ENCODE data around the gene SMPX. TPM values are rescaled to one million over a fixed set of nuclear protein-coding genes. Genes with fewer than 3 reads are reported as not detected.

The SMPX gene
- total and polyA plus RNA-seq, 2 of the 4 experiments (the other 2 are of a cell fraction), result not detected

GRCh38 chrX:21725916-21726315, 32.0 kb downstream of the SMPX start:
- Histone ChIP-seq H2BK120ac (ENCODE audit: low read depth, low read length) (no peak overlapping the region), H3K56ac (ENCODE audit: extremely low read depth, insufficient read depth, low read length) (no peak overlapping the region), H4K20me1 (ENCODE audit: insufficient read depth, low read length) (no peaks in the 10 kb centered on the region), H3K9me1 (ENCODE audit: insufficient read depth, low read length) (no peaks in the 10 kb centered on the region), H3K4me3 (ENCODE audit: insufficient read depth, low read depth, low read length) (no peak overlapping the region), H3K9ac (ENCODE audit: low read depth, low read length) (no peak overlapping the region), H4K8ac (ENCODE audit: low read depth in 2 of 2, low read length in 2 of 2) (no peak overlapping the region), H2BK5ac (ENCODE audit: low read depth, low read length, poor library complexity, severe bottlenecking) (no peak overlapping the region), H2AFZ (replicated peaks; ENCODE audit: low read length, poor library complexity) (no peak overlapping the region), H3K14ac (replicated peaks; ENCODE audit: low read depth, low read length) (no peak overlapping the region), H3K4me1 (ENCODE audit: control insufficient read depth, insufficient read depth, low read length) (no peaks in the 10 kb centered on the region), H2AK5ac (ENCODE audit: low read depth, low read length) (no peak overlapping the region), H2AK9ac (replicated peaks; ENCODE audit: low read depth, low read length, poor library complexity) (no peak overlapping the region), H3K27ac (ENCODE audit: insufficient read depth, low read length) (no peak overlapping the region), H3K79me1 (ENCODE audit: low read depth in 1 of 2, low read length in 2 of 2) (no peaks in the 10 kb centered on the region), H2BK20ac (ENCODE audit: low read depth, low read length) (no peak overlapping the region), H3K9me3 (ENCODE audit: control insufficient read depth, insufficient read depth, low read length) (no peaks in the 10 kb centered on the region), H3K23ac (ENCODE audit: low read depth, low read length) (no peak overlapping the region), H3K36me3 (ENCODE audit: control insufficient read depth, insufficient read depth, low read length) (no peaks in the 10 kb centered on the region), H4K5ac (ENCODE audit: low read depth, low read length) (no peak overlapping the region), H4K91ac (ENCODE audit: insufficient read depth, low read depth, low read length) (no peak overlapping the region), H2BK15ac (ENCODE audit: low read depth, low read length) (no peak overlapping the region), H3K18ac (ENCODE audit: low read depth, low read length) (no peak overlapping the region), H3K4me2 (ENCODE audit: low read depth, low read length) (no peak overlapping the region), H3K4ac (ENCODE audit: low read depth, low read length) (no peak overlapping the region), H3K27me3 (ENCODE audit: control insufficient read depth, insufficient read depth, low read length) (no peaks in the 10 kb centered on the region; the same call in 1 of the 2 replicates)
- in situ Hi-C loops (cut with MboI; ENCODE audit: low sequenced_read_pairs) (loop anchor here (25.0 kb wide), 1 partner anchor 1464 kb away; the partner anchor contains the start of gene RPS6KA3), dilution Hi-C loops (cut with HindIII; ENCODE audit: low sequenced_read_pairs, unreplicated experiment) (no loop called here), intact Hi-C loops (cut with micrococcal nuclease) (loop anchor here (1.0 kb wide), 1 partner anchor 1196 kb away; no protein-coding TSS in a partner anchor)
- DNase-seq, result no peak
- TF ChIP-seq RCOR1 (IDR thresholded peaks at IDR 0.05; ENCODE audit: insufficient replicate concordance, low read length), result no peak
- no peak for TF ChIP-seq CHD1 (IDR thresholded peaks at IDR 0.05; ENCODE audit: low read depth, low read length)
- TF ChIP-seq MAZ (IDR thresholded peaks at IDR 0.05; ENCODE audit: borderline replicate concordance, low read depth, low read length), result no peak
- no peak for TF ChIP-seq MXI1 (IDR thresholded peaks at IDR 0.05; ENCODE audit: borderline replicate concordance, low read depth, low read length)
- no peak for TF ChIP-seq POLR2A (IDR thresholded peaks at IDR 0.05; ENCODE audit: low read depth, low read length)
- TF ChIP-seq RAD21 (IDR thresholded peaks at IDR 0.05; ENCODE audit: low read length), result no peak
- no peak for TF ChIP-seq SMC3 (IDR thresholded peaks at IDR 0.05; ENCODE audit: low read depth, low read length)
- TF ChIP-seq CEBPB (IDR thresholded peaks at IDR 0.05; ENCODE audit: low read depth, low read length), result no peak
- no peak for TF ChIP-seq FOS (IDR thresholded peaks at IDR 0.05; ENCODE audit: low read depth, low read length)
- no peak for TF ChIP-seq CTCF (conservative IDR thresholded peaks at IDR 0.05; ENCODE audit: low read depth, low read length)
- no peak for TF ChIP-seq NFE2L2 (IDR thresholded peaks at IDR 0.05; ENCODE audit: low read depth, low read length)
- TF ChIP-seq MAFK (IDR thresholded peaks at IDR 0.05; ENCODE audit: low read depth, low read length), result no peak
- no peak for TF ChIP-seq USF2 (IDR thresholded peaks at IDR 0.05; ENCODE audit: low read depth, low read length)
- TF ChIP-seq RFX5 (IDR thresholded peaks at IDR 0.05; ENCODE audit: low read depth, low read length), result no peak
- TF ChIP-seq BHLHE40 (IDR thresholded peaks at IDR 0.05; ENCODE audit: low read depth, low read length), result no peak
- TF ChIP-seq ELK1 (IDR thresholded peaks at IDR 0.05; ENCODE audit: borderline replicate concordance, low read depth, low read length), result no peak
- BruUV-seq (replicated peaks), result no TSS peak
- ChIA-PET CTCF (interaction anchor here (1.4 kb wide), 1 partner anchor 1196 kb away, joined by 6 read pairs; no protein-coding TSS in a partner anchor), POLR2A (ENCODE audit: unreplicated experiment) (no interaction called here)
- 63% methylated on average over 2 of the region's 6 CpGs; no CpG with 5 or more reads in 1 of the 2 experiments for WGBS, 2 experiments (ENCODE audit: extremely low coverage in 2 of 2, insufficient read length in 1 of 2)
- ATAC-seq (ENCODE audit: low read depth), result no peak
